ENCODE data around the gene PEX5L. TPM values are rescaled to one million over a fixed set of nuclear protein-coding genes. Genes with fewer than 3 reads are reported as not detected.

PEX5L gene
- polyA plus RNA-seq, 10 donors = 0.12 to 0.53 (median 0.25) TPM

GRCh38 chr3:179772297-179772696 is 264.4 kb downstream of the PEX5L start:
- DNase-seq = no peak

DNA sequence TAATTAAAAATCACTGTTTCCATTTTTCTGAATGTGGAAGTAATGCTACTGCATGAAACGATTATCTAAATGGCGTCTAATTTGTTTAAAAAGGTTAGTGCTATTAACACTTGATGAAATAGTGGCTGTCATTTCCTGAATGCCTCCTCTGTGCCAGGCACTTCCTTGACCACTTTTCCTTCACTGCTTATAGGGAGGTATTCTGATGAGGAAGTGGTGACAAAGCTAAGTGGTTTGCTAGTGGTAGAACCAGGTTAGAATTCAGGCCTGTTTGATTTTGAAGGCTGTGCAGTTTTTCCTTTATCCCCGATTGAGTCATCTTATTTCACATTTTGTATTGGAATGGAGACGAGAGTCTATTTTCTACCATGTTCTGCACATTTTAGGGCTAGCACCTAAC is 264.9 kb downstream of the PEX5L start:
- no peak for DNase-seq

GRCh38 chr3:179769411-179770247 is 267.1 kb downstream of the PEX5L start:
- no peak for DNase-seq

DNA sequence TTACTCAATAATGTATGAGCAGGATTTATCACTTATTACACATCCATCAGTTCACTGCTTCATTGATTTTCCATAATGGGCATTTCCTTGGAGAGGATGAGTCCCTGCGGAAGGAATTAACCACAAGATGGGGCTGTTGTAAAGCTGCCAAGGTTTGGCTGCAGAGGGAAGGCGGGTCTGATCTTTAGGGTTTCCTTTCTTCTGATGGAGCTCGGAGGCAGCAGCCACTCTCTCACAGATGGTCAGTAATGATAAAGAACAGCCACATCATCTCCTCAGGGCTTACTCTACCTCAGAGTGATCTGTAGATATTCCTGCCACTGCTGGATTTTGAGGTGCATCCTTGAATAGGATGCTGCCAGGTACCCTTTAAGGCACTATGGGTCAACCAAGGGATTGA is 268.7 kb downstream of the PEX5L start:
- DNase-seq = peak; percentile 14 to 33 (median 16)

GRCh38 chr3:179766416-179767133 is 270.2 kb downstream of the PEX5L start:
- no peak for DNase-seq

DNA sequence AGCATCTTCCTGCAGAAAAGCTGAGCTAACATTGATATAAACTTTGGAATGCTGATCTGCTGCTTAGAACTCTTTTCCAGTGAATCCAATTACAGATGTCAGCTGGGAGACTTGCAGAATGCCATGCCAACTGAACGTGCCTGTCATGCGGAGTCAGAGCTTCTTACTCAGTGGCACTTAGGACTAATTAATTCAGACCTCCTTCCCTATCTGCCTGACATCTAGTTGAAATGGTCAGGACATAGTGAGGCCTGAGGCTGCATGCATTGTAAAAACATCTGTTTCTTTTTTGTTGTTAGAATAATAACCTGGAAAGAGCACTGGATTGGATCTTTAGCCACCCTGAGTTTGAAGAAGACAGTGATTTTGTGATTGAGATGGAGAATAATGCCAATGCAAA is 271.3 kb downstream of the PEX5L start:
- no peak for DNase-seq

- DNase-seq = no peak
Measured at GRCh38 chr3:179760944-179761343, 275.8 kb downstream of the PEX5L start.

GRCh38 chr3:179750720-179751328 is 285.9 kb downstream of the PEX5L start:
- DNase-seq = peak in 2 of 3 donors; percentile 5 to 11

DNA sequence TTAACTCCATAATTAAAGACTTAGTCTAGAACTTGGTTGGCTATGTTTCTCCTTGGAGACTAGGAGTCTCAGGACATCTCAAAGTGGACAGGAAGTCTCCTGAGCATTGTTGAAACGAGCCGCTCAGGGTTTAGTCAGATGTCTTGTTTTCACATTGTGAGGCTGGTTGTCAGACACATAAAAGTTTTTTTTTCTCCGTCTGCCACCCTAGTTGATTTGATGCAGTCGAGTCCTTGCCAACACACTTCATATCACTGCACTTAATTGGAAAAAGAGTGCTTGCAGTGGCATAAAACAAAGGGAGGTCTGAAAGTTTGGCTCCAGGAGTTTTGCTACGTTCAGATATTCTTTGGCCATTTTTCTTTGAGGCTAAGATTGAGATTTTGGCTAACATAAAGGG is 291.0 kb downstream of the PEX5L start:
- DNase-seq = no peak

DNA sequence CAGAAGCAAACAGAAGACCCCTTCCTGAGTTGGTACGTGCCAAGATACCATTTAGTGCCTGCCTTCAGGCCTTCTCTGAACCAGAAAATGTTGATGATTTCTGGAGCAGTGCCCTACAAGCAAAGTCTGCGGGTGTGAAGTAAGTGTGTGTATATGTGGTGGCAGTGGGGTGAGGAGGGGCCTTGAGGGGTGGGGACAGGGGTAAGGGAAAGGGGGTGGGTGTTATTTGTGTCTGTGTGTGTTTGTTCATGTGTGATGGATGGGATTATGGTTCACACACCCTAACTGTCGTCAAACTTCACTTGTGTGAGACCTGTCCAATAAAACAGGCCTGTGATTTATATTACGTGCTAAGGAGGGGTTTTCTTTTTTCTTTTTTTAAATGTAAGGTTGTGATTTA is 291.7 kb downstream of the PEX5L start:
- DNase-seq = no peak

Measured in muscle of back (tissue), 11 donors.